Measurements from ENCODE around the gene CST7. TPM values are rescaled to one million over a fixed set of nuclear protein-coding genes. Genes with fewer than 3 reads are reported as not detected.

CST7 gene
- total and polyA plus RNA-seq, 5 donors from 2014 or later, result 30.7 to 208 (median 133) TPM

DNA sequence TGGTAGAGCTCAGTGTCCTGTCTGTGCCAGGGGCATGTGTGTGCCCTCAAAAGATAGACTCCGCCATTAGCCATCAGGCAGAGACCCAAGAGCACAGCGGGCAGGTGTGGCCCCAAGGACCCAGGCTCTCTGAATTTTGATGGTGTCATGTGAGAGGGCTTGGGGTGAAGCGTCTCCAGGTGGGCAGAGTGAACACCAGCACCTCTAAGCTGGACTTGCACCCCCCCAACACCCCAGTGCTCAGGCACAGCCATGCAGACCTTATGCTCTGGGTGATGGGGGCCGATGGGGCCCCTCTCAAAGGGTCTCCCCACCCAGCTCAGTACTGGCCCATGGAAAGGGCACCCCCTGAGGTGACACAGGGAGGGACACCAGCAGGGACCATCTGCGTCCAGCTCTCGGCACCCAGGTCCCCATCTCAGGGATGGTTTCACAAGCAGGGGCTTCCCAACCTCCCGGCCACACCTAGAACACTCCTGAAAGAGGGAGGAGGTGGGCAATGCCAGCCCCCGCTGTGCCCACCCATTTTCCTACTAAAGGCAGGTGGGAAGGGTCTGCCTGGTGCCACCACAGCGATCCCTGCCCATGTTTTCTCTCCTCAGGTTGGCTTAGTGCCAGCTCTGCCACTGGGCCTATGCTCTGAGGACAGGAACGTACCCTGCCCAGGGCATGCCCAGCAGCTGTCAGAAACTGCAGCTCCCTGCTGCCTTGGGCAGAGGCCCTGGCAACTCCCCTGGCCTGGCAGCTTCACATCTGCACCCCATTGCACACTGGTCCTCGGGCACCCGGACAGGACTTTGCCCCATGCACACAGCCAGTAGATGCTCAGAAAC, 3.5 kb downstream of the CST7 start:
- peak overlapping the region in 3 of 4 donors; percentile 58 to 84 (median 73) for H3K4me3 Mint-ChIP-seq
- H3K27me3 Mint-ChIP-seq, result no peaks in the 10 kb centered on the region
- H3K36me3 Mint-ChIP-seq, result no peaks in the 10 kb centered on the region
- ATAC-seq (ENCODE audit: low read depth in 2 of 2), result no peak
- peaks cover 8 to 65% (median 41%) of the 10 kb centered on the region in 4 donors for H3K4me1 Mint-ChIP-seq
- H3K9me3 Mint-ChIP-seq, result peaks cover 0 to 6% (median 4%) of the 10 kb centered on the region in 7 donors
- H3K9me3 ChIP-seq (ENCODE audit: control insufficient read depth in 2 of 2, low read length in 2 of 2), result no peaks in the 10 kb centered on the region
- H3K4me3 ChIP-seq (ENCODE audit: low read depth, low read length), result no peak overlapping the region
- no peak overlapping the region for H3K27ac ChIP-seq (ENCODE audit: insufficient read depth, low read length, poor library complexity, severe bottlenecking)
- H3K27me3 ChIP-seq (ENCODE audit: control insufficient read depth, insufficient read depth, low read length), result no peaks in the 10 kb centered on the region
- H3K4me1 ChIP-seq (ENCODE audit: control insufficient read depth, insufficient read depth, low read length, poor library complexity, severe bottlenecking), result peaks cover 50% of the 10 kb centered on the region
- peak overlapping the region in 2 of 3 donors; percentile 75 to 95 for H3K27ac Mint-ChIP-seq
- peaks cover 10% of the 10 kb centered on the region for H3K36me3 ChIP-seq (ENCODE audit: control insufficient read depth, insufficient read depth, low read length)
- no peak for DNase-seq

DNA sequence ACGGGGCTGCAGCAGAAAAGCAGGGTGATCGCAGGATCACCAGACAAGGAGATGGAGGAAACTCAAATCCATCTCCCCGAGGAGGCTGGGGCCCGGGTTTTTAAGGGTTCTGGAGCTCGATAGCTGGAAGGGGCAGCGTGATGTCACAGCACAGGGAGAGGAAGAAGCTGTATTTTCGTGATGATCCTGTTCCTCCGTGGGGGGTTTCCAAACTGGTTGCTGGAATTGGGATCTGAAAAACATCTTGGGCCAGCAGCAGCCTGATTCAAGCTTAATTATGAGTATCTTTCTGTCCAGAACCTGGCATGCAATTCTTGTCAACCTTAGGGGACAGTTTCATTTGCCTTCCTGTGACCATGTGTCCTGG, 4.1 kb downstream of the CST7 start:
- H3K9me3 ChIP-seq (ENCODE audit: control insufficient read depth in 2 of 2, low read length in 2 of 2), result no peaks in the 10 kb centered on the region
- no peak for ATAC-seq (ENCODE audit: low read depth in 2 of 2)
- no peaks in the 10 kb centered on the region for H3K27me3 ChIP-seq (ENCODE audit: control insufficient read depth, insufficient read depth, low read length)
- H3K27me3 Mint-ChIP-seq, result no peaks in the 10 kb centered on the region
- peaks cover 0 to 2% (median 0%) of the 10 kb centered on the region in 7 donors for H3K9me3 Mint-ChIP-seq
- H3K36me3 ChIP-seq (ENCODE audit: control insufficient read depth, insufficient read depth, low read length), result peaks cover 15% of the 10 kb centered on the region
- H3K27ac Mint-ChIP-seq, result peak overlapping the region in 1 of 3 donors; percentile 25
- no peaks in the 10 kb centered on the region for H3K36me3 Mint-ChIP-seq
- peak overlapping the region in 1 of 4 donors; percentile 35 for H3K4me3 Mint-ChIP-seq
- H3K4me1 Mint-ChIP-seq, result peaks cover 3 to 59% (median 36%) of the 10 kb centered on the region in 4 donors
- H3K4me1 ChIP-seq (ENCODE audit: control insufficient read depth, insufficient read depth, low read length, poor library complexity, severe bottlenecking), result peaks cover 50% of the 10 kb centered on the region
- H3K4me3 ChIP-seq (ENCODE audit: low read depth, low read length), result no peak overlapping the region
- H3K27ac ChIP-seq (ENCODE audit: insufficient read depth, low read length, poor library complexity, severe bottlenecking), result no peak overlapping the region
- no peak for DNase-seq

DNA sequence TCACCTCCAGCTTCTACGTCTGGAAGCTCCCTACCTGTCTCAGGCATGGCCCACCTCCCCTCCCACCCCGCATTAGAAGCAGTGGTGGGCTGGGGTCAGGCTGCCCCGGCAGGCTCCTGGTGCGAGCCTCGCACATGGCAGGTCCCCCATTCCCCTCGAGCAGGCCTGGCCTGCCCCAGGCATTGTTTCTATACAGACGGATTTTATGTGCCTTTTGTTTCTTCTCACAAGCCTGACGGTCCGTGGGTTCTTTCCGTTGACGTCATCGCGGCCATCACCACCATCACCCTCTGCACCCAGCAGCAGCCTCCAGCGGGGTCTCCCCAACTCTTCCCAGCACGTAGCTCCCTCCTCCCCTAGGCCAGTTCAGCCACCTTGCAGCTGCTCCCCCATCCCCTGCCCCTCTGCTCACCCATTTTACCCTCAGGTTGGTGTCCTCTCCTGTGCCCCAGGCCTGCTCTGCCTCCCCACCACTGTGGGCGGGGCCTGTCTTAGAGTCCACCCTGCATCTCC, 4.6 kb downstream of the CST7 start:
- H3K36me3 Mint-ChIP-seq, result no peaks in the 10 kb centered on the region
- peaks cover 2 to 54% (median 31%) of the 10 kb centered on the region in 4 donors for H3K4me1 Mint-ChIP-seq
- H3K27me3 ChIP-seq (ENCODE audit: control insufficient read depth, insufficient read depth, low read length), result no peaks in the 10 kb centered on the region
- no peak overlapping the region for H3K27ac ChIP-seq (ENCODE audit: insufficient read depth, low read length, poor library complexity, severe bottlenecking)
- peaks cover 18% of the 10 kb centered on the region for H3K36me3 ChIP-seq (ENCODE audit: control insufficient read depth, insufficient read depth, low read length)
- H3K9me3 ChIP-seq (ENCODE audit: control insufficient read depth in 2 of 2, low read length in 2 of 2), result no peaks in the 10 kb centered on the region
- H3K27me3 Mint-ChIP-seq, result no peaks in the 10 kb centered on the region
- H3K9me3 Mint-ChIP-seq, result peaks cover 0 to 2% (median 0%) of the 10 kb centered on the region in 7 donors
- ATAC-seq (ENCODE audit: low read depth in 2 of 2) (no peak), DNase-seq (no peak)
- H3K4me1 ChIP-seq (ENCODE audit: control insufficient read depth, insufficient read depth, low read length, poor library complexity, severe bottlenecking), result peaks cover 48% of the 10 kb centered on the region
- peak overlapping the region; percentile 67 to 89 (median 83) for H3K27ac Mint-ChIP-seq
- peak overlapping the region in 1 of 4 donors; percentile 35 for H3K4me3 Mint-ChIP-seq
- H3K4me3 ChIP-seq (ENCODE audit: low read depth, low read length), result no peak overlapping the region

DNA sequence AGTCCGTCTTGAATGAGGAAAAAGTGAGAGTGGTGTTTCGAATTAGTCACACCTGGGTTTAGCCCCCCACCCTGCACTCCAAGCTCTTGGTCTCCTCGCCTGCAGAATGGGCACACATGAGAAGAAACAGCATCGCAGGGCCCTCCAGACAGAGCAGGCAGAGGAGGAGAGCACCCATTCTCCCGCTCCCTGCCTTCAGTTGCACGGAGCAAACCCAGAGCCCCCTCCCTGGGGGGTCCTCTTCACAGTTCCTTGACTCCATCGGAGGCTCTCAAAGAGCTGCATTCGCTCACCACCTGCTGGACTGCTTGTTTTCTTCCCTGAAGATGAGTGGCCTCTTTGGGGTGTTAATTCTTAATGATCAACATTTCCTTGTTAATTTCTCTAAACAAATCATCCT, 5.1 kb downstream of the CST7 start:
- Mint-ChIP-seq H3K4me3 (peak overlapping the region in 1 of 4 donors; percentile 27), H3K27ac (peak overlapping the region; percentile 67 to 89 (median 83)), H3K4me1 (peaks cover 1 to 49% (median 28%) of the 10 kb centered on the region in 4 donors), H3K27me3 (no peaks in the 10 kb centered on the region), H3K36me3 (no peaks in the 10 kb centered on the region), H3K9me3 (no peaks in the 10 kb centered on the region)
- no peak for DNase-seq
- H3K4me1 ChIP-seq (ENCODE audit: control insufficient read depth, insufficient read depth, low read length, poor library complexity, severe bottlenecking), result peaks cover 44% of the 10 kb centered on the region
- H3K36me3 ChIP-seq (ENCODE audit: control insufficient read depth, insufficient read depth, low read length), result peaks cover 21% of the 10 kb centered on the region
- no peaks in the 10 kb centered on the region for H3K9me3 ChIP-seq (ENCODE audit: control insufficient read depth in 2 of 2, low read length in 2 of 2)
- ATAC-seq (ENCODE audit: low read depth in 2 of 2), result no peak
- H3K27ac ChIP-seq (ENCODE audit: insufficient read depth, low read length, poor library complexity, severe bottlenecking), result peak overlapping the region; percentile 41
- no peak overlapping the region for H3K4me3 ChIP-seq (ENCODE audit: low read depth, low read length)
- no peaks in the 10 kb centered on the region for H3K27me3 ChIP-seq (ENCODE audit: control insufficient read depth, insufficient read depth, low read length)

DNA sequence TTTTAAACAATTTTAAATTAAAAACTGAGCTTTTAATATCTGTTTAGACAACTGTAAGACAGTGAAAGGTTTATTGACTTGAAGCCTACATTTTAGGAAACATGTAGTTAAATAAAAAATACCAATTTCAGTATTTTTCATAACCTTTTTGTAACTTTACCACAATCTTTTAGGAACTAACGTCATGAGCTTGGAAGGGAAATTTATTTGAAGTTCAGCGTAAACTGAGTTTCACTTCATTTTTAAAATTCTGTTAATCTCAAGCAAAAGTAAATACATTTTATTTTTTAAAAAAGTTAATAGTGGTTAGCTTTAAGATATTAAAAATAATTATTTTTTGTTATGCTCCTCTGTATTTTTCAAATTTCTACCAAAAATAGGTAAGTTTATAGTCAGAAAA, 5.5 kb downstream of the CST7 start:
- no peaks in the 10 kb centered on the region for H3K27me3 ChIP-seq (ENCODE audit: control insufficient read depth, insufficient read depth, low read length)
- H3K4me1 Mint-ChIP-seq, result peaks cover 5 to 46% (median 26%) of the 10 kb centered on the region in 4 donors
- no peaks in the 10 kb centered on the region for H3K36me3 Mint-ChIP-seq
- no peaks in the 10 kb centered on the region for H3K9me3 Mint-ChIP-seq
- peak overlapping the region; percentile 41 for H3K27ac ChIP-seq (ENCODE audit: insufficient read depth, low read length, poor library complexity, severe bottlenecking)
- DNase-seq (no peak), ATAC-seq (ENCODE audit: low read depth in 2 of 2) (no peak)
- peaks cover 40% of the 10 kb centered on the region for H3K4me1 ChIP-seq (ENCODE audit: control insufficient read depth, insufficient read depth, low read length, poor library complexity, severe bottlenecking)
- H3K9me3 ChIP-seq (ENCODE audit: control insufficient read depth in 2 of 2, low read length in 2 of 2), result no peaks in the 10 kb centered on the region
- no peak overlapping the region for H3K4me3 ChIP-seq (ENCODE audit: low read depth, low read length)
- H3K4me3 Mint-ChIP-seq, result peak overlapping the region in 1 of 4 donors; percentile 63
- H3K27ac Mint-ChIP-seq, result peak overlapping the region in 2 of 3 donors; percentile 67 to 83
- peaks cover 24% of the 10 kb centered on the region for H3K36me3 ChIP-seq (ENCODE audit: control insufficient read depth, insufficient read depth, low read length)
- no peaks in the 10 kb centered on the region for H3K27me3 Mint-ChIP-seq

DNA sequence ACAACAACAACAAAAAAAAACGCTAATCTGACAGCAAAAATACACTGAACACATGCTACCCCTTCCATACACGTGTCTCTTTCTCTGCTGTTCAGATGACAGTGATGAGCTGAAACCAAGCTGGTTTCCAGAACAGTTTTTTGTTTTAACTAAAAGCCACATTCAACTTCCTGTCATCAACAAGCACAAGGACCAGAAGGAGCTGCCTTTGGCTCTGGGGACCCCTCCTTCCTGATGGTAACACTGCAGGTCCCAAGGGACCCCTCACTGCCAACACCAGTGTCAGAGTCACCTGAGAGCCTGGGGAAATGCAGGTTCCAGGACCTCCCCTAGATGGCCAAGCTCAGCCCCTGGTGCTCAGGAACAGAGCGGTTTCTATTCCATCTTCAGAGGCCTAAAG, 6.0 kb downstream of the CST7 start:
- Mint-ChIP-seq H3K27ac (peak overlapping the region in 2 of 3 donors; percentile 67 to 76), H3K4me1 (peaks cover 5 to 42% (median 23%) of the 10 kb centered on the region in 4 donors), H3K36me3 (no peaks in the 10 kb centered on the region), H3K4me3 (peak overlapping the region in 1 of 4 donors; percentile 63), H3K9me3 (no peaks in the 10 kb centered on the region), H3K27me3 (no peaks in the 10 kb centered on the region)
- H3K9me3 ChIP-seq (ENCODE audit: control insufficient read depth in 2 of 2, low read length in 2 of 2), result no peaks in the 10 kb centered on the region
- H3K36me3 ChIP-seq (ENCODE audit: control insufficient read depth, insufficient read depth, low read length), result peaks cover 29% of the 10 kb centered on the region
- peak in 1 of 2 donors; percentile 43 for ATAC-seq (ENCODE audit: low read depth in 2 of 2)
- peak overlapping the region; percentile 41 for H3K27ac ChIP-seq (ENCODE audit: insufficient read depth, low read length, poor library complexity, severe bottlenecking)
- peak in 1 of 3 donors; percentile 55 for DNase-seq
- peaks cover 35% of the 10 kb centered on the region for H3K4me1 ChIP-seq (ENCODE audit: control insufficient read depth, insufficient read depth, low read length, poor library complexity, severe bottlenecking)
- no peaks in the 10 kb centered on the region for H3K27me3 ChIP-seq (ENCODE audit: control insufficient read depth, insufficient read depth, low read length)
- H3K4me3 ChIP-seq (ENCODE audit: low read depth, low read length), result no peak overlapping the region

DNA sequence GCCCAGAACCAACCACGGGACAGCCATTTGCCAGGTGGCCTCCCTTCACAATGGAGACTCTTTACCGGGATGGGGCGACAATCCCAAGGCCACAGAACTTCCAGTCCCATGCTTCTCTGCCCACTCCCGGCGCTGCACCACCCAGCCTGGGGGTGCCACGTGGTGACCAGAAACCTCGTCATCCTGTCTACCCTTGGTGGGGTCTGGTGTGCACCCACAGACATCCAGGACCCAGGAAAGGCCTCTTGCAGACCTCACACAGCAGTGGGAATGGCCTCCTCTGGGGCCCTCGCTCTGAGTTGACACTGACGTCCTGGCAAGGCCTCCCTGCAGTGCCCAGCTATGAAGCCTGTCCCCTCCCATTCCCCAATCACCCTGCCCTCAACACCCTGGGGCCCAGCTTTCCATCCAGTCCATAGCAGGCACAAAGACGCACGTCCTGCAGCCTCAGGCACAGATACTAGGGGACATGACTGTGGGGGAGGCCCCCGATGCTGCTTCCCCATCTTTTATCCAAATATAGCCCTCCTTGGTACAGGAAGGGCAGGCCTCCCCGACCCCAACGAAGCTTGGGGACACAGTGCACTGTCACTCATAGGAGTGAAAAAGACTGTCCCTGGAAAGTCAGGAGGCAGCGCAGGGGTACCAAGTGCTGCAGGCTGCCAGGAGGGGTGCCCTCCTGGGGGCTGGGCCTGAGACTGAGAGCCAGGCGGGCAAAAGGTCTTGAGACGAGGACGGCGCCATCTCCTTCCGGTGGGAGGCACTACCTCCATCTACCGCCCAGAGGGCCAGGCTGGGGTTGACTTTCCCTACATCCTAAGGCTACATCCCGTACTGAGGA, 7.2 kb downstream of the CST7 start:
- ATAC-seq (ENCODE audit: low read depth in 2 of 2), result no peak
- H3K27ac Mint-ChIP-seq, result no peak overlapping the region
- peaks cover 23% of the 10 kb centered on the region for H3K4me1 ChIP-seq (ENCODE audit: control insufficient read depth, insufficient read depth, low read length, poor library complexity, severe bottlenecking)
- H3K36me3 ChIP-seq (ENCODE audit: control insufficient read depth, insufficient read depth, low read length), result peaks cover 35% of the 10 kb centered on the region
- DNase-seq, result no peak
- H3K4me3 ChIP-seq (ENCODE audit: low read depth, low read length), result no peak overlapping the region
- no peaks in the 10 kb centered on the region for H3K27me3 ChIP-seq (ENCODE audit: control insufficient read depth, insufficient read depth, low read length)
- H3K27me3 Mint-ChIP-seq, result no peaks in the 10 kb centered on the region
- no peak overlapping the region for H3K27ac ChIP-seq (ENCODE audit: insufficient read depth, low read length, poor library complexity, severe bottlenecking)
- H3K9me3 Mint-ChIP-seq, result no peaks in the 10 kb centered on the region
- H3K4me3 Mint-ChIP-seq, result no peak overlapping the region
- peaks cover 10 to 42% (median 23%) of the 10 kb centered on the region in 4 donors for H3K4me1 Mint-ChIP-seq
- no peaks in the 10 kb centered on the region for H3K9me3 ChIP-seq (ENCODE audit: control insufficient read depth in 2 of 2, low read length in 2 of 2)
- H3K36me3 Mint-ChIP-seq, result peaks cover 4% of the 10 kb centered on the region
